Stimulated activated naive CD8-positive, alpha-beta T cell treated with anti-CD3 and anti-CD28 coated beads, Interleukin-15, amount 100 ng/mL, for 72 hours (primary cell): ENCODE data around the gene C8G.

ENCODE experiments used
- ATAC-seq: fragments of 150-1000 bp; cut with Tn5 transposase; 2 replicates; pipeline ENCODE4 v1.10.0; 2021; ENCODE audit warnings: mild to moderate bottlenecking, moderate library complexity
- DNase-seq, 2 donors: peaks; one replicate each; pipeline ENCODE4 v3.0.0; 2021 to 2022
- H3K27ac Mint-ChIP-seq, 2 donors: one replicate each; pipeline ENCODE4 v1.8.0; 2022; ENCODE audit warnings: mild to moderate bottlenecking in 2 of 2, mixed read lengths in 2 of 2, moderate library complexity in 2 of 2
- H3K27me3 Mint-ChIP-seq: one replicate; pipeline ENCODE4 v1.8.0; 2022; ENCODE audit warnings: mixed read lengths
- H3K4me1 Mint-ChIP-seq: one replicate; pipeline ENCODE4 v1.8.0; 2022; ENCODE audit warnings: mild to moderate bottlenecking, mixed read lengths
- H3K4me3 Mint-ChIP-seq, 2 donors: one replicate each; pipeline ENCODE4 v1.8.0; 2022; ENCODE audit warnings: mild to moderate bottlenecking in 2 of 2, mixed read lengths in 2 of 2, moderate library complexity in 1 of 2
- H3K9me3 Mint-ChIP-seq, 2 donors: one replicate each; pipeline ENCODE4 v1.8.0; 2022; ENCODE audit warnings: mixed read lengths in 2 of 2

C8G gene

GRCh38 chr9:136985027-136985602, 40.1 kb downstream of the C8G start:
- DNase-seq = no peak
- Mint-ChIP-seq H3K4me3 (peak overlapping the region in 1 of 2 donors; percentile 43), H3K4me1 (no peaks in the 10 kb centered on the region), H3K27ac (no peak overlapping the region), H3K27me3 (peaks cover 48% of the 10 kb centered on the region), H3K9me3 (no peaks in the 10 kb centered on the region)
- ATAC-seq = peak; percentile 27

GRCh38 chr9:136985853-136986252, 40.8 kb downstream of the C8G start:
- Mint-ChIP-seq H3K27ac (no peak overlapping the region), H3K4me3 (peak overlapping the region in 1 of 2 donors; percentile 30), H3K4me1 (no peaks in the 10 kb centered on the region), H3K9me3 (no peaks in the 10 kb centered on the region), H3K27me3 (peaks cover 51% of the 10 kb centered on the region)
- no peak for ATAC-seq
- no peak for DNase-seq

- ATAC-seq (no peak), DNase-seq (no peak)
- Mint-ChIP-seq H3K4me1 (peaks cover 21% of the 10 kb centered on the region), H3K4me3 (no peak overlapping the region), H3K27me3 (peaks cover 45% of the 10 kb centered on the region), H3K27ac (no peak overlapping the region), H3K9me3 (no peaks in the 10 kb centered on the region)
Observed at GRCh38 chr9:136988872-136989271, 43.8 kb downstream of the C8G start.

- H3K4me3 Mint-ChIP-seq = peak overlapping the region; percentile 5 to 31
- H3K4me1 Mint-ChIP-seq = peaks cover 29% of the 10 kb centered on the region
- no peak overlapping the region for H3K27ac Mint-ChIP-seq
- H3K9me3 Mint-ChIP-seq = no peaks in the 10 kb centered on the region
- peaks cover 33% of the 10 kb centered on the region for H3K27me3 Mint-ChIP-seq
- ATAC-seq (no peak), DNase-seq (no peak)
Observed at GRCh38 chr9:136990242-136990911, 45.3 kb downstream of the C8G start.

- ATAC-seq (peak; percentile 85), DNase-seq (peak; percentile 94 to 98)
- Mint-ChIP-seq H3K4me3 (peak within 1 kb of the TSS; percentile 88 to 93), H3K4me1 (peaks cover 47% of the 10 kb centered on the region), H3K27ac (peak within 1 kb of the TSS; percentile 73 to 81), H3K9me3 (no peaks in the 10 kb centered on the region), H3K27me3 (peaks cover 23% of the 10 kb centered on the region)
Observed at GRCh38 chr9:136991993-136992818, 47.2 kb downstream of the C8G start, which contains the start of gene PAXX. Gene PAXX, plus strand, starts transcription at chr9:136992422. Its CDS starts 22 bp downstream, at chr9:136992444.

DNA sequence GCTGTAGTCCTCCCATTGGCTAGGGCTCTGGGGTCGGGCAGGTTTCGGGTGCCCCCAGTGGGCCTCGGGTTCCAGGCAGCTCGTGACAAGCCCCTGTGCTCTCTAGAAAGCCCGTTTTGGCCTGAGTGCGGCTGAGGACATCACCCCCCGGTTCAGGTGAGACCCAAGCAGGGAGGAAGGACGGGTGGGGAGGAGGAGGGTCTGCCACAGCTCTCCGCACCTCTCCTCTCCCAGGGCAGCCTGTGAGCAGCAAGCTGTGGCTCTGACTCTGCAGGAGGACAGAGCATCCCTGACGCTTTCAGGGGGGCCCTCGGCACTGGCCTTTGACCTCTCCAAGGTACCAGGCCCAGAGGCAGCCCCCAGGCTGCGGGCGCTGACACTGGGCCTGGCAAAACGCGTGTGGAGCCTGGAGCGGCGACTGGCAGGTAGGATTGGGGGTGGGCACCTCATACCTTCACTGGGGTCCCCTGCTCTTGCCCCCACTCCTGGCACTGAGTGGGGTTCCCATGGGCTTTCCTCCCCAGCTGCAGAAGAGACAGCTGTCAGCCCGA, 47.9 kb downstream of the C8G start:
- Mint-ChIP-seq H3K4me3 (peak overlapping the region; percentile 88 to 93), H3K9me3 (no peaks in the 10 kb centered on the region), H3K27ac (peak overlapping the region; percentile 54 to 81), H3K4me1 (peaks cover 54% of the 10 kb centered on the region), H3K27me3 (peaks cover 22% of the 10 kb centered on the region)
- DNase-seq (no peak), ATAC-seq (peak; percentile 4)

GRCh38 chr9:136994180-136994887, 49.3 kb downstream of the C8G start:
- no peak for DNase-seq
- peak overlapping the region; percentile 88 to 93 for H3K4me3 Mint-ChIP-seq
- no peak for ATAC-seq
- peaks cover 68% of the 10 kb centered on the region for H3K4me1 Mint-ChIP-seq
- no peaks in the 10 kb centered on the region for H3K9me3 Mint-ChIP-seq
- H3K27me3 Mint-ChIP-seq = peaks cover 21% of the 10 kb centered on the region
- no peak overlapping the region for H3K27ac Mint-ChIP-seq

DNA sequence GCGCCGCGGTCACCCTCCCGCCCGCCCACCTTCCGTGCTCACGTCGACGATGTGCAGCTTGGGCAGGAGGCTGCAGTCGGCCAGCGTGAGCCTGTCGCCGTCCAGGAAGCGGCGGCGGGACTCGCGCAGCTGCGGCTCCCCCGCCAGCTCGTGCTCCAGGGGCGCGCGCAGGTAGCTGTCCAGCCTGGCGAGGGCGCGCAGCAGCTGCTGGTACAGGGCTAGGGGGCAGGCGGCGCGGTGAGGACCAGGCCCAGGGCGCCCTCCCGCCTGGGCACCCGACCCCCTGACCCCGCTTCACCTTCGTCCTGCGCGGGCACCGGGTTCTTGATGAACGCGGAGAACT, 49.8 kb downstream of the C8G start:
- Mint-ChIP-seq H3K9me3 (no peaks in the 10 kb centered on the region), H3K27me3 (peaks cover 16% of the 10 kb centered on the region), H3K4me3 (no peak overlapping the region), H3K27ac (no peak overlapping the region), H3K4me1 (peaks cover 74% of the 10 kb centered on the region)
- no peak for DNase-seq
- ATAC-seq = no peak

DNA sequence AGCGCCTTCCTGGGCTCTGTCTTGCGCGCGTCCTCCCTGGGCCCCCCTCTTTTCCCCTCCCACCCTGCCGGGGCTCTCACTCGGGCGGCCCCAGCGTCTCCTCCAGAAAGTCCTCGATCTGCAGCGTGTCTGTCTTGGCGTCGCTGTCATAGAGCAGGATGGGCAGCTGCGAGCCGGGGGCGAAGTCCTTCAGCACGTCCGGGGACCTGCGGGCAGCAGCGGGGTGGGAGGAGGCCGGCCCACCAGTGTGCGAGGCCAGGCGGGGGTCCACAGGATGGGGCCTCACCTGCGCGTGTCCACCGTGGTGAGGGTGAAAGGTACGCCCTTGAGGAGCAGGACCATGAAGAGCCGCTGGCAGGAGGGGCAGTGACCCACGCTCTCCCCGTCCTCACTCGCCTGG, 50.3 kb downstream of the C8G start:
- peaks cover 11% of the 10 kb centered on the region for H3K27me3 Mint-ChIP-seq
- H3K27ac Mint-ChIP-seq = no peak overlapping the region
- H3K4me1 Mint-ChIP-seq = peaks cover 79% of the 10 kb centered on the region
- ATAC-seq = no peak
- no peak for DNase-seq
- H3K9me3 Mint-ChIP-seq = no peaks in the 10 kb centered on the region
- no peak overlapping the region for H3K4me3 Mint-ChIP-seq

GRCh38 chr9:136995772-136996311, 50.8 kb downstream of the C8G start:
- ATAC-seq (no peak), DNase-seq (no peak)
- peaks cover 10% of the 10 kb centered on the region for H3K27me3 Mint-ChIP-seq
- no peak overlapping the region for H3K27ac Mint-ChIP-seq
- peaks cover 84% of the 10 kb centered on the region for H3K4me1 Mint-ChIP-seq
- peak overlapping the region in 1 of 2 donors; percentile 66 for H3K4me3 Mint-ChIP-seq
- no peaks in the 10 kb centered on the region for H3K9me3 Mint-ChIP-seq
